Activated B cell treated with CpG ODN at 0.5 μM for 24 hours (primary cell): Measurements from ENCODE around the gene BLVRB. TPM values are rescaled to one million over a fixed set of nuclear protein-coding genes. Genes with fewer than 3 reads are reported as not detected.
"Not testable (repeated sequence)": the region's sequence is repeated elsewhere in the genome, so short reads cannot be mapped to it uniquely, and the experiment has no call there.

ENCODE experiments used
- ATAC-seq: fragments of 200-7000 bp; cut with Tn5 transposase; one replicate; pipeline ENCODE4 v1.10.0; 2021; ENCODE audit warnings: low read depth, mild to moderate bottlenecking, moderate library complexity
- CTCF ChIA-PET: fragments of 350-600 bp; sonication (Branson Sonifier 250); formaldehyde crosslinking; loops from one replicate; lab custom pipeline; 2021; ENCODE audit warnings: antibody characterized with exemption; lab: Charles Lee
- POLR2A ChIA-PET: fragments of 350-600 bp; sonication (Branson Sonifier 250); formaldehyde crosslinking; loops from one replicate; lab custom pipeline; 2021; ENCODE audit warnings: antibody characterized with exemption; lab: Charles Lee
- DNase-seq: peaks from one replicate; pipeline ENCODE4 v3.0.0; 2022
- H3K27ac Mint-ChIP-seq: one replicate; pipeline ENCODE4 v1.8.0; 2020; ENCODE audit warnings: mixed read lengths
- H3K27me3 Mint-ChIP-seq: one replicate; pipeline ENCODE4 v1.8.0; 2021; ENCODE audit warnings: mixed read lengths
- H3K36me3 Mint-ChIP-seq: one replicate; pipeline ENCODE4 v1.8.0; 2021; ENCODE audit warnings: low read depth, mixed read lengths
- H3K4me1 Mint-ChIP-seq: one replicate; pipeline ENCODE4 v1.8.0; 2021; ENCODE audit warnings: mixed read lengths
- H3K4me3 Mint-ChIP-seq: one replicate; pipeline ENCODE4 v1.8.0; 2020; ENCODE audit warnings: mild to moderate bottlenecking, mixed read lengths
- H3K9me3 Mint-ChIP-seq: one replicate; pipeline ENCODE4 v1.8.0; 2020; ENCODE audit warnings: mixed read lengths
- intact Hi-C: fragments of 100-400 bp; cut with micrococcal nuclease; formaldehyde crosslinking; loops from one replicate; pipeline ENCODE4 v1.15.1; 2024
- total RNA-seq: library from RNA; stranded (reverse); gene quantifications from 2 replicates; pipeline ENCODE4 v1.2.3, GENCODE V29; 2022
- TF ChIP-seq, protein P1 (sequence below): fragments of 200-600 bp; IDR thresholded peaks from one replicate; pipeline ENCODE4 v1.8.0; 2022; ENCODE audit warnings: antibody characterized with exemption, mild to moderate bottlenecking

The BLVRB gene
- total RNA-seq, 1 donor from 2014 or later = 14.6 TPM

- CTCF ChIA-PET = no interaction called here
- no peak for ATAC-seq
- H3K9me3 Mint-ChIP-seq = no peaks in the 10 kb centered on the region
These were observed 40.6 kb upstream of the BLVRB start for GRCh38 chr19:40506099-40506498.

GRCh38 chr19:40503320-40503695 lies 37.8 kb upstream of the BLVRB start:
- ChIA-PET POLR2A (no interaction called here), CTCF (no interaction called here)
- Mint-ChIP-seq H3K4me3 (no peak overlapping the region), H3K9me3 (no peaks in the 10 kb centered on the region), H3K27me3 (peaks cover 29% of the 10 kb centered on the region), H3K36me3 (no peaks in the 10 kb centered on the region), H3K27ac (no peak overlapping the region), H3K4me1 (no peaks in the 10 kb centered on the region)
- intact Hi-C loops = no loop called here
- DNase-seq = no peak
- TF ChIP-seq, protein P1, sequence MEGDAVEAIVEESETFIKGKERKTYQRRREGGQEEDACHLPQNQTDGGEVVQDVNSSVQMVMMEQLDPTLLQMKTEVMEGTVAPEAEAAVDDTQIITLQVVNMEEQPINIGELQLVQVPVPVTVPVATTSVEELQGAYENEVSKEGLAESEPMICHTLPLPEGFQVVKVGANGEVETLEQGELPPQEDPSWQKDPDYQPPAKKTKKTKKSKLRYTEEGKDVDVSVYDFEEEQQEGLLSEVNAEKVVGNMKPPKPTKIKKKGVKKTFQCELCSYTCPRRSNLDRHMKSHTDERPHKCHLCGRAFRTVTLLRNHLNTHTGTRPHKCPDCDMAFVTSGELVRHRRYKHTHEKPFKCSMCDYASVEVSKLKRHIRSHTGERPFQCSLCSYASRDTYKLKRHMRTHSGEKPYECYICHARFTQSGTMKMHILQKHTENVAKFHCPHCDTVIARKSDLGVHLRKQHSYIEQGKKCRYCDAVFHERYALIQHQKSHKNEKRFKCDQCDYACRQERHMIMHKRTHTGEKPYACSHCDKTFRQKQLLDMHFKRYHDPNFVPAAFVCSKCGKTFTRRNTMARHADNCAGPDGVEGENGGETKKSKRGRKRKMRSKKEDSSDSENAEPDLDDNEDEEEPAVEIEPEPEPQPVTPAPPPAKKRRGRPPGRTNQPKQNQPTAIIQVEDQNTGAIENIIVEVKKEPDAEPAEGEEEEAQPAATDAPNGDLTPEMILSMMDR = no peak
- ATAC-seq = no peak

More at GRCh38 chr19:40506099-40506498, 40.6 kb upstream of the BLVRB start:
- no peaks in the 10 kb centered on the region for H3K4me1 Mint-ChIP-seq
- TF ChIP-seq, protein P1 = no peak
- H3K27ac Mint-ChIP-seq = no peak overlapping the region
- POLR2A ChIA-PET = no interaction called here
- no peaks in the 10 kb centered on the region for H3K36me3 Mint-ChIP-seq
- no peak overlapping the region for H3K4me3 Mint-ChIP-seq
- intact Hi-C loops = no loop called here
- H3K27me3 Mint-ChIP-seq = peaks cover 34% of the 10 kb centered on the region
- no peak for DNase-seq

- Mint-ChIP-seq H3K9me3 (no peaks in the 10 kb centered on the region), H3K36me3 (no peaks in the 10 kb centered on the region), H3K27me3 (peaks cover 31% of the 10 kb centered on the region), H3K27ac (no peak overlapping the region), H3K4me3 (no peak overlapping the region), H3K4me1 (no peaks in the 10 kb centered on the region)
- intact Hi-C loops = no loop called here
- ChIA-PET CTCF (no interaction called here), POLR2A (no interaction called here)
- ATAC-seq (no peak), DNase-seq (no peak)
- TF ChIP-seq, protein P1 = no peak
These were observed 37.2 kb upstream of the BLVRB start for GRCh38 chr19:40502647-40503319.

DNA sequence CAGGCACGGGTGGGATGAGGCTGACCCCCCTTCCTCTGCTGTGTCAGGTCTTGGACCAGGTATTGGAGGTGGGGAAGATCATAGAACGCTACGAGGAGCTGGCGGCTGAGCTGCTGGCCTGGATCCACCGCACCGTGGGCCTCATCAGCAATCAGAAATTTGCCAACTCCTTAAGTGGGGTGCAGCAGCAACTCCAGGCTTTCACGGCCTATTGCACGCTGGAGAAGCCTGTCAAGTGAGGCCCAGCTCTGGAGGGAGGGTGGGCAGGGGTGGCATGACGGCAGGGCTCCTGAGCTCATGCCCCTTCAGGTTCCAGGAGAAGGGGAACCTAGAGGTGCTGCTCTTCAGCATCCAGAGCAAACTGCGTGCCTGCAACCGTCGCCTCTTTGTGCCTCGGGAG lies 36.5 kb upstream of the BLVRB start:
- POLR2A ChIA-PET = interaction anchor here (0.6 kb wide), 1 partner anchor 226 kb away, joined by 8 read pairs; no protein-coding TSS in a partner anchor
- Mint-ChIP-seq H3K4me3 (no peak overlapping the region), H3K36me3 (no peaks in the 10 kb centered on the region), H3K27ac (no peak overlapping the region), H3K27me3 (peaks cover 33% of the 10 kb centered on the region), H3K9me3 (no peaks in the 10 kb centered on the region), H3K4me1 (no peaks in the 10 kb centered on the region)
- ATAC-seq (no peak), DNase-seq (no peak)
- TF ChIP-seq, protein P1 = no peak
- CTCF ChIA-PET = no interaction called here
- intact Hi-C loops = no loop called here

- H3K9me3 Mint-ChIP-seq = no peaks in the 10 kb centered on the region
- POLR2A ChIA-PET = interaction anchor here (0.6 kb wide), 1 partner anchor 226 kb away, joined by 8 read pairs; no protein-coding TSS in a partner anchor
These were observed 36.1 kb upstream of the BLVRB start for GRCh38 chr19:40501599-40501998.

DNA sequence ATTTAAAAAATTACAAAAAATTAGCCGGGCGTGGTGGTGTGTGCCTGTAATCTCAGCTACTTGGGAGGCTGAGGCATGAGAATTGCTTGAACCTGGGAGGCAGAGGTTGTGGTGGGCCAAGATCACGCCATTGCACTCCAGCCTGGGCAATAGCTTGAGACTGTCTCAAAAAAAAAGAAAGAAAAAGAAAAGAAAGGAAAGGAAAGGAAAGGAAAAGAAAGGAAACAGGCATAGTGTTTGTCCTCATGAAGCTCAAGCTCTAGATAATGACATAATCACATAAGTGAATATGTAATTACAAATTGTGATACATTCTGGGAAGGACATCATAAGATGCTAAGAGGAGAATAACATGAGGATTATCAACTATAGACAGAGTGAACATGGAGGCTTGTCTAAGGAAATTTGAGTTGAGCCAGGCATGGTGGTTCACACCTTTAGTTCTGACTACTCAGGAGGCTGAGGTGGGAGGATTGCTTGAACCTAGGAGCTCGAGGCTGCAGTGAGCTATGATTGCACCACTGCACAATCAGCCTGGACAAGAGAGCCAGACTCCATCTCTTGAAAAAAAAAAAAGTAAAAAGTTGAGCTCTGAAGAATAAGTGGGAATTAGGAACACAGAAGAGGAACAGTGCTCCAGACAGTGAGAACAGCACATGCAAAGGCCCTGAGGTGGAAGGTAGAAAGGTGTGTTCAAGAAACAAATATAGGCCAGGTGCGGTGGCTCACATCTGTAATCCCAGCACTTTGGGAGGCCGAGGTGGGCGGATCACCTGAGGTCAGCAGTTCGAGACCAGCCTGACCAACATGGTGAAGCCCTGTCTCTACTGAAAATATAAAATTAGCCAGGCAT lies 35.4 kb upstream of the BLVRB start:
- H3K4me3 Mint-ChIP-seq, H3K4me1 Mint-ChIP-seq, H3K27ac Mint-ChIP-seq, H3K36me3 Mint-ChIP-seq, POLR2A ChIA-PET, DNase-seq, intact Hi-C loops, ATAC-seq, H3K9me3 Mint-ChIP-seq, CTCF ChIA-PET: not testable (repeated sequence)
- H3K27me3 Mint-ChIP-seq = peaks cover 31% of the 10 kb centered on the region

More at GRCh38 chr19:40501599-40501998, 36.1 kb upstream of the BLVRB start:
- H3K4me1 Mint-ChIP-seq = no peaks in the 10 kb centered on the region
- intact Hi-C loops = no loop called here
- H3K4me3 Mint-ChIP-seq = no peak overlapping the region
- no peak for DNase-seq
- H3K36me3 Mint-ChIP-seq = no peaks in the 10 kb centered on the region
- TF ChIP-seq, protein P1 = no peak
- peaks cover 33% of the 10 kb centered on the region for H3K27me3 Mint-ChIP-seq
- ATAC-seq = no peak
- CTCF ChIA-PET = no interaction called here
- no peak overlapping the region for H3K27ac Mint-ChIP-seq
